RWPE2 (cell line): Measurements from ENCODE around the gene ZCCHC2.

Experiments
- ATAC-seq: fragments of 200-7000 bp; cut with Tn5 transposase; 3 replicates; pipeline ENCODE4 v1.9.1; 2021; ENCODE audit warnings: low read depth
- DNase-seq: peaks from one replicate; pipeline ENCODE4 v3.0.0-alpha.2; 2020; ENCODE audit warnings: low spot score
- H3K27ac ChIP-seq: fragments of 450-650 bp; 2 replicates; pipeline ENCODE4 v1.5.1; 2017; ENCODE audit warnings: mild to moderate bottlenecking; ENCODE audit not compliant: poor library complexity, severe bottlenecking
- H3K27me3 ChIP-seq: fragments of 250-450 bp; sonication (Bioruptor Pico); 2 replicates; pipeline ENCODE4 v1.5.1; 2021; ENCODE audit warnings: mild to moderate bottlenecking, moderate library complexity; ENCODE audit not compliant: insufficient read depth, poor library complexity, severe bottlenecking
- H3K36me3 ChIP-seq: fragments of 250-450 bp; sonication (Bioruptor Pico); 2 replicates; pipeline ENCODE4 v1.5.1; 2020; ENCODE audit warnings: low read depth, mild to moderate bottlenecking, moderate library complexity
- H3K4me1 ChIP-seq: fragments of 250-450 bp; sonication (Bioruptor Pico); 2 replicates; pipeline ENCODE4 v1.5.1; 2021; ENCODE audit warnings: mild to moderate bottlenecking, moderate library complexity; ENCODE audit not compliant: insufficient read depth, poor library complexity, severe bottlenecking
- H3K4me3 ChIP-seq: fragments of 250-450 bp; sonication (Bioruptor Pico); 2 replicates; pipeline ENCODE4 v1.5.1; 2021; ENCODE audit warnings: mild to moderate bottlenecking, moderate library complexity; ENCODE audit not compliant: severe bottlenecking
- H3K9me3 ChIP-seq: fragments of 250-450 bp; sonication (Bioruptor Pico); 2 replicates; pipeline ENCODE4 v1.5.1; 2021; ENCODE audit warnings: mild to moderate bottlenecking, moderate library complexity; ENCODE audit not compliant: severe bottlenecking
- CTCF ChIP-seq: fragments of 450-650 bp; IDR thresholded peaks from one replicate; pipeline ENCODE4 v1.5.1; 2017; ENCODE audit warnings: mild to moderate bottlenecking, moderate library complexity; ENCODE audit not compliant: poor library complexity, severe bottlenecking

The ZCCHC2 gene

GRCh38 chr18:62494764-62495163, 28.1 kb upstream of the ZCCHC2 start:
- DNase-seq (no peak), ATAC-seq (no peak)
- Histone ChIP-seq H3K9me3 (no peaks in the 10 kb centered on the region), H3K4me3 (no peak overlapping the region), H3K36me3 (no peaks in the 10 kb centered on the region), H3K4me1 (no peaks in the 10 kb centered on the region), H3K27ac (no peak overlapping the region), H3K27me3 (no peaks in the 10 kb centered on the region)
- no peak for TF ChIP-seq CTCF

- no peak for TF ChIP-seq CTCF
- no peak overlapping the region for H3K4me3 ChIP-seq
- H3K27me3 ChIP-seq, result no peaks in the 10 kb centered on the region
- no peak overlapping the region for H3K27ac ChIP-seq
- H3K4me1 ChIP-seq, result no peaks in the 10 kb centered on the region
- no peaks in the 10 kb centered on the region for H3K36me3 ChIP-seq
- H3K9me3 ChIP-seq, result no peaks in the 10 kb centered on the region
- no peak for ATAC-seq
- DNase-seq, result no peak
These were observed 26.6 kb upstream of the ZCCHC2 start for GRCh38 chr18:62496262-62496661.

- no peaks in the 10 kb centered on the region for H3K27me3 ChIP-seq
- no peak for ATAC-seq
- no peak for TF ChIP-seq CTCF
- no peaks in the 10 kb centered on the region for H3K9me3 ChIP-seq
- no peaks in the 10 kb centered on the region for H3K36me3 ChIP-seq
- no peaks in the 10 kb centered on the region for H3K4me1 ChIP-seq
- no peak overlapping the region for H3K27ac ChIP-seq
- no peak for DNase-seq
- no peak overlapping the region for H3K4me3 ChIP-seq
These were observed 25.5 kb upstream of the ZCCHC2 start for GRCh38 chr18:62497190-62497772.

- Histone ChIP-seq H3K4me3 (no peak overlapping the region), H3K9me3 (no peaks in the 10 kb centered on the region), H3K4me1 (no peaks in the 10 kb centered on the region), H3K27me3 (no peaks in the 10 kb centered on the region), H3K27ac (no peak overlapping the region), H3K36me3 (no peaks in the 10 kb centered on the region)
- no peak for TF ChIP-seq CTCF
- no peak for ATAC-seq
- DNase-seq, result no peak
These were observed 24.1 kb upstream of the ZCCHC2 start for GRCh38 chr18:62498616-62499262.

GRCh38 chr18:62499263-62499650, 23.6 kb upstream of the ZCCHC2 start:
- no peak for TF ChIP-seq CTCF
- H3K27me3 ChIP-seq, result no peaks in the 10 kb centered on the region
- DNase-seq, result no peak

More at GRCh38 chr18:62499263-62499650, 23.6 kb upstream of the ZCCHC2 start:
- Histone ChIP-seq H3K4me3 (no peak overlapping the region), H3K9me3 (no peaks in the 10 kb centered on the region), H3K4me1 (no peaks in the 10 kb centered on the region), H3K27ac (no peak overlapping the region), H3K36me3 (no peaks in the 10 kb centered on the region)
- ATAC-seq, result no peak
